HG03139 (cell line): Measurements from ENCODE around the gene TDRD1.

Source experiments
- ATAC-seq: cut with Tn5 transposase; IDR thresholded peaks from one replicate; pipeline ENCODE4 v1.9.1; 2021; ENCODE audit not compliant: unreplicated experiment

Gene TDRD1

DNA sequence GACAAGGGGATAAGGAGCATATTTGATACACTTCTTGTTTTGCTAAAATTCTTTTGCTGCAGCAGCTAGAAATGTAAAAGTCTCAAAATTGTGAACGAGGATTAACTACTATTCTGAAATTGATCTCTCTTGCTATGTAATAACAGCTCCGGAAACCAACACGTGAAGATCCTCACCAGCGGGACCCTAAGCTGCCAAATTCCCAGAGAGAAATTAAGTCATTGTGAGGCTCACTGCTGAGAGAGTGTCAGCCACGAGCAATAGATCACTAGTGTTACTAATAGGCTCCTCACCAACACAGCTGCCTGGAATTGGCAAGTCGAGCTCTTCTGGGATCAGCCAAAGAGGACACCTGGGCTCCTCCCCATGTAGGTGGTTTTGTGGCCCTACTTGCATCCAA lies 54.3 kb downstream of the TDRD1 start:
- ATAC-seq = no peak

DNA sequence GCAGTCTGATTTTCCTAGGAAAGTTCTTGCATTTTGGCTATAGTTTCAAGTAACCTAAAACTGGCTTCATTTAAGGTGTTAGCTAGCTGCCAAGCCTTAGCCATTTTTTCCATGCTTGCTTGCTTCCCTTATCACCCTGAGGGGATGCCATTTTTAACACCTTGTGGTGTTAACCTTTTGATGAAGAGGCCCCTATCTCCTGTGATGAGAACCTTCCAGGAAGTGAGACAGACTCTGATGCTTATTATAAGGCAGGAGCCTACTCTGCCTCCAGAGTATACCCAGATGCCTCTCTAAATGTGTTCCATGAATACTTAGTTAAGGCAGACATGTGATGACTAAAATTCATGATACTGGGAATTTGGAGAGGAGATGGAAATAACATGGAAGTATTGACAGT lies 55.0 kb downstream of the TDRD1 start:
- ATAC-seq = no peak

DNA sequence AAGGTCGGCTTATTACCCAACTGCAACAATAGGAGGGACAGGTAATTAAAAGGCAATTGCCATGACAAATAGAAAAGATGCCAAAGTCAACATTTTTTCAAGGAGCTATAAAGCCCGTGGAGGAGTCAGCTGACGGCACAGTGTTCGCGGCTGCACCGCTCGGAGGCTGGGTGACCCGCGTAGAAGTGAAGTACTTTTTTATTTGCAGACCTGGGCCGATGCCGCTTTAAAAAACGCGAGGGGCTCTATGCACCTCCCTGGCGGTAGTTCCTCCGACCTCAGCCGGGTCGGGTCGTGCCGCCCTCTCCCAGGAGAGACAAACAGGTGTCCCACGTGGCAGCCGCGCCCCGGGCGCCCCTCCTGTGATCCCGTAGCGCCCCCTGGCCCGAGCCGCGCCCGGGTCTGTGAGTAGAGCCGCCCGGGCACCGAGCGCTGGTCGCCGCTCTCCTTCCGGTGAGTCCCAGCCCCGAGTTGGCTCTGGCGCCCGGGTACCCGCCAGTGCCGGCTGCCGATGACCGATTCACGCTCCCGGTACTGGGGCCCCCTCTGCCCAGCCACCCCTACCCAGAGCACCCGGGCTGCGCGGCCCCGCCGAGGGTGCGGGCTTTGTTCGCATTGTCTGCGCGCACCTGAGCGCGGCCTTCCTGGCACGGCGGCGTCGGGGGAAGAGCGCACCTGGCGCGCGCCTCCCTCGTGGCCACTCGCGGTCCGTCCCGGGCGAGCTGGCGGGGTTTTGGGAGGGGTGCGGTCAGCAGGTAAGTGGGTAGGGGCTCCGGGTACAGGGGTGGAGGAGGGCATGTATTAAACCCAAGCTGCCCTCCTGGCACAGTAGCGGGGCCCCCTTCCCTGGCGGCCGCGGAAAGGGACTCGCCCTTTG lies 60.2 kb downstream of the TDRD1 start, which contains the start of gene VWA2:
Gene VWA2, plus strand, starts transcription at position 138 of the 877 bp plus-strand sequence. CDS start 9,460 bp downstream, outside the sequence.
- ATAC-seq = no peak

DNA sequence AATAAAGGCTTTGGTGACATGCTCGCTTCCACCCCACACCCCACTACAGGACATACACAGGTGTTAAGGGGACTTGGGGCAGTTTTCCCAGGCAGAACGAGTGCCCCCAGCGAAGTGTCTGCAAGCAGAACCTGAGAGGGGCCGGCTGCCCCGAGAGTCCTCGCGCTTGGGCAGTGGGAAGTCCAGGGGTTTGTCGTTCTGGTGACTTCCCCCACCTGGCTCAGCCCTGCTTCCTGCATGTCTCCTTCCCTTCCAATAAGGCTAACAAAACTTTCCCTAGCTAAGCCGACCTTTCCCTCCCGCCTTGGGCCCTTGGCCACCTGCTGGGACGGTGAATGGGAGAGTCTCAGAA lies 60.8 kb downstream of the TDRD1 start:
- ATAC-seq = no peak

DNA sequence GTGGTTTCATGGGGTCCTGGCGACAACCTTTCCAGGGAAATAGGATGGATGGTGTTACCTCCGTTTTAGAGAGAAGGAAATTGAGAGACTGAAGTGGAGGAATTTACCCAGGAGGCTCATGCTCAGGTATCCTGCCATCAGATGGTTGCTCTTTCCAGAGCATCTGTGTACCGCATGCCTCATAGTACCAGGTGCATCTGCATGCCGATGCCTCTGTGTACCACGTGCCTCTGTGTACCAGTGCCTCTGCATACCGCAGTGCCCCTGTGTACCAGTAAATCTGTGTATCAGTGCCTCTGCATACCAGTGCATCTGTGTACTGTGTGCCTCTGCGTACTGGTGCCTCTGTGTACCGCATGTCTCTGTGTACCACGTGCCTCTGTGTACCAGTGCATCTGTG lies 63.1 kb downstream of the TDRD1 start:
- no peak for ATAC-seq

DNA sequence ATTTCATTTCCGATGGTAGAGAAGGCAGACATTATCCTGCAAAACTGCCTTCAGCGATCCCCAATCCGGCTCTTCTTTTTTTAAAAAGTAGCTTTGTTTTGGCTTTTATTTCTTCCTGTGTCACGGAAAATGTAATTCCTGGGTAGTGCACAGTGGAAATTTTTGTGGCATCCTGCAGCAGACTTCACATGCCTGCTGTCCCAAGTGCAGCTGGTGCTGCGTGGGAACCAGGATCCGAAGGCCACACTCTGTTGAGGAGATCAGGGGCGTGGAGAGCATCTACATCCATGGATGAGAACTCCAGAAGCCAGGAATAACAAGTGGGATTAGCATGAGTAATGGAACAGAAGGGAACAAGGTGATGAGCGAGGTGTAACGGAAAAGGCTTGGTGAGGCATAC lies 64.5 kb downstream of the TDRD1 start:
- no peak for ATAC-seq

DNA sequence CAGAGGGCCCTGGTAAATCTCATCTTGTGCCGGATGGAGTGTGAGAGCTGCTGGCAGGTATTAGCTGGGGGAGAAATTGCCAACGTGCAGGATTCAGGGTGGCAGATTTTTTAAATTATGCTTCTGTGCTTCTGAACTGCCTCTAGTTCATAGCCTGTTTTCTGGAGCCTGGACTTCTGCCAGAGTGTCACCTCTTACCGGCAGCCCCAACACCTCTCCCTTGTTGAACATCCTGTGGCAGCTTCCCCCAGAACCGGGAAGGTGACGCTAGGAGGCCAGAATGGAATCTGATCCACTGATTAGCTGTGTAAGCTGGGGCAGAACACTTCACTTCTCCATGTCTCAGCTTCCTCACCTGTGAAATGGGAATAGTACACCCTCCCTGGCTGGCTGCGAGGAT lies 65.0 kb downstream of the TDRD1 start:
- no peak for ATAC-seq

DNA sequence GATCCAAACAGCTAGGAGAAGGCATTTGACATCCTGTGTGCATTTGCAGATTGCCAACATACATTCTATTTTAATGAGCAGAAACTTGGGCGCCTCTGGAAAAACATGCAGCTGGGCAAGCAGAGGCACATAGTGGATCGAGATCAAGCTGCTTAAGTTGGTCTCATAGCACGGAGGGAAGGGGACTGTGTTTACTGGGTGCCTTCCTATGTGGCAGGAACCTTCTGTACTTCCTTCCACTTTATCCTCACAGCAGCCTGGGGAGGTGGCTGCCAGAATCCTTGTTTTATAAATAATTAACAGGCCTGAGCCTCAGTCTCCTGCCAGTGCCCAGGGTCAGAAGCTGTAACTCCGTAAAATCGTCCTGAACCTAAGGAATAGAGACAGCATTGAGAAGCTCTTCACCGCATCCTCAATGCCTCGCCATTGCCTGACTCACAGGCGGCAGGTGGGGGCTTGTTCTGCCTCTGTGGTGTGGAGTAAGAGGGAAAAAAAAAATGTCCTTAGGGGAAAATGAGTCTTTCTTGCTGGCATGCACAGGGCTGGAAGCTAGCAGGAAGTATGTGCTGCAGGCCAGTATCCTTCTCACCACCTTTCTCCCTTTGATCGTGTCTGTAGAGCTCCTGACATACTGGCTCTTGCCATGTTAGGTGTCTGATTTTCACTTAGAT lies 66.1 kb downstream of the TDRD1 start:
- no peak for ATAC-seq

DNA sequence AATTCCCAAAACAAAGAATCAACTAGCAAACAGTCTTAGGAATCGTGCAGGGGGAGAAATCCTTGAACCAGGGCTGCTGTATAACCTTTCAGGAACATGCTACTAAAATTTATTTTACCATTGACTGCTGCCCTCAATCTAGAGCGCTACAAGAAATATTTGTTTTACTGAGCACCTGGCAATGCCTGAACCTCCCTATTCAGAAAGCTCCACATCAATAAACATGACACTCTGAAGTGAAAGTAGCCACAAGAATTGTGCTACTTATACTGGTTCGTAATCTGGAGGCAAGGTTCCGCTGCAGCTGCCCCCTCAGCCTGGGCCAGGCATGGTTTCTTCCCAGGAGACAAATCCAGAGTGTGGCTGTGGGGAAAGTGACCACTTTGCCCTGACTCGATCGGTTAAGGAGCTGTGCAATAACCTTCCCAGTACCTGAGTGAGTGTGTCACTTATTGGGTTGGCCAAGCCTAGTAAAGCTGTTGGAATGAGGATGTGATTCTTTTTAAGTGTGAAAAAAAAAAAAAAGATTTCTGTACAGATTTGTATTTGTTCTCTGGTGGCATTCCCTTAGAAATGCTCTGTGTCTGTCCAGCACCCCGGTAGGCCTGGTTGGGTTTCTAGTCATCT lies 67.6 kb downstream of the TDRD1 start:
- ATAC-seq = no peak

DNA sequence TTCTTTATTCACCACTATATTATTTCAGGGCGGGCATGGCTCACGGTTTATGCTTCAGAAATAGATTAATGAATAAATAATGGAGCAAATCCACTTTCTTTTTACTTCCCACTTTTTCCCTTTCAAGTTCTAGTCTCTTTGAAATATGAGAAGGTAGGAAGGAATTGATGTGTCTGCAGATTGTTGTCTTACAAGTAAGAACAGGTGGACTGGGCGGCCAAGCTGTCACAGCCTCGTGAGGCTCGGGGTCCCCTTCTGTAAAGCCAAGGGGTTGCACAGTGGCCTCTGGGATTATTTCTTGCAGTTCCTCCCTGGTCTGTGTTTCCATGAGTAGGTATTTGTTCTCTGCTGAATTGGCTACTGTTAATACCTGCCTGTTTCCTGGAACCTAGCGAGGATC lies 71.1 kb downstream of the TDRD1 start:
- no peak for ATAC-seq

DNA sequence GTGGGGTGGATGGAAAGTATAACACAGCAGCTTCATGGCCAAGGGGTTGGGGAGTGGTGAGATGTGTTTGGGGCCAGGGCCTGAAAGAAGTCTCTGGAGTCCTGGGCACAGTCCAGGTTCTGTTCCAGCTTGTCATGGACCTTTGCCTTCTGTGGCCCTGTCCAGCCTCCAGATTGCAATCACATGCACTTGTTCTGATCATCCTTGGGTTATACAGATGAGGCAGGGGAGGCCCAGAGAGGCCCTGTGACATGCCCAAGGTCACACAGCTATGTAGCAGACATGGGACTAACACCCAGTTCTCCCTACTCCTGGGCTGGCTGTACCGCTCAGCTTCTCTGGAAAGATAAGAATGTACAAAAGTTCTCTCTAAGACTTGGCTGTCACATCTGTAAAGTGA lies 71.6 kb downstream of the TDRD1 start:
- no peak for ATAC-seq

DNA sequence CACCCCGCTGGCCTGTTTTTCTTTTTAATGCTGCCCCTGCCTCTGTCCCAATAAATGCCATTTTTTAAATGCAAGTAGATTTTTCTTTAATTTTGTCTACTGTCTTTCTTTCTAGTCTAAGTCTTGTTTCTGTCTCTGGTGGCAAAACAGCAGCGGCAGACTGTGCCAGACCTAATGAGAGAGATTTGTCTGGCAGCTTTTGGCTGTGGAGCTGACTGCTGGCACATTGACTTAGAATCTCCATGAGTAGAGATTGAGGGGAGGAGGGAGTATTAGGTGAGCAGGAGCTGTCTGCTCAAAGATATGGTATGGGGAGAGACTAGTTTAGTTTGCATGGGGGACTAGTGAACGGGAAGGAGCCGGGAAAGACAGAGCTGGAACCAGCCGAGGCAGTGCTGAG lies 72.9 kb downstream of the TDRD1 start:
- ATAC-seq = no peak

DNA sequence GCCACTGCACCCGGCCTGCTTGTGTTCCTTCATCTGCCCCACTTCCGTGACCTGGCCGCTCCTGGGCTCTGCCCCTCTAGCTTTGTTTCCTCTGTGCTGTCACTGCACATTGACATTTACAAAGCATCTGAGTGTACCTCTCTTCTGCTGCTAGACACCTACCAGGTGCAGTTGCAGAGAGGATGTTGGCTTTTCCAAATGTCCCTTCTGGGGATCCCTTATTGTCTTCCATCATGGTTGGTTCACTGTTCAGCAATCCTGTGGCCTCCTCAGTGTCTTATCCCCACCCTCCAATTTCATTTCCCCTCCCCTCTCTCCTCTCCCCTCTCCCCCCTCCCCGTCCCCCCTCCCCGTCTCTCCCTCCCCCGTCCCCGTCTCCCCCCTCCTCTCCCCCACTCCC lies 73.7 kb downstream of the TDRD1 start:
- no peak for ATAC-seq

DNA sequence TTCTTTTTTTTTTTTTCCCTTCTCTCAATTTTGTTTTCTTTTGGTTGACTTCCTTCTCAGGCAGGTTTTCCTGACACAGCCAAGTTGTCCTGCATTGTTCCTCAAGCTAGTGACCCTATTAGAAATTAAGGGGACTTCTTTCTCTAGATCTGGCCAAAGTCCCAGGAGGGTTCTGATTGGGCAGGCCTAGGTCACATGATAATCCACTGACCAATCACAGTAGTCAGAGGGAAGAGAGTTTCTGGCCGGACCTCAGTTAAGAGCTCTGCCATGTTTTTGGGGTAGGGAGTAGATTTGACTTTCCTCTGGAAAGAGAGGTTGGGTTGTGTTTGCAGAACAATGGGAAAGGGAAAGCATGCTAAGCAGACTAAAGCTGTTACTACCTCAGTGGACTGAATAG lies 76.1 kb downstream of the TDRD1 start:
- ATAC-seq = no peak

DNA sequence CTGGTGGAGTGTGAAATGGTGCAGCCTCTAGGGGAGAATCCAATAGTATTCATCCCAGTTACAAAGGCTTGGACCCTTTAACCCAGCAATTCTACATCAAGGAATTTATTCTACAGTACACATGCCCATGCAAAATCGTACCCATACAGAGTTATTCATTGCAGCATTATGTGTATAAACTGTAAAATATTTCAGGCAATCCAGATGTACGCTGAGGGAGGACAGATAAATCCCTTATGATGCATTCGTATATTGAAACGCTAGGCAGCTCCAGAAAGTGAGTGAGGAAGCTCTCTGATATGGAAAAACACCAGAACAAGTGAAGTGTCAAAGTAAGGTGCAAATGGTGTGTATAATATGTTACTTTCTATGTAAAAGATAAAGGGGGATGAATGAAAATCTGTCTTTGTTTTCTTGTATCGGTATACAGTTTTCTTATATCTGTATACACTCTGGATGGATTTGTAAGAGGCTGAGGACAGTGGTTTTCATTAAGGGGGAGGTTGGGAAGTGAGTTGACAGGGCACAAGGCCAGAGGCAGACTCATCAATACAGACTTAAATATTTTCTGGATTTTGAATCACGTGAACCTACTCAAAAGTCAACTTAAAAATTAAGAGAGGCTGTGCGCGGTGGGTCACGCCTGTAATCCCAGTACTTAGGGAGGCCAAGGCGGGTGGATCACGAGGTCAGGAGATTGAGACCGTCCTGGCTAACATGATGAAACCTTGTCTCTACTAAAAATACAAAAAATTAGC lies 77.0 kb downstream of the TDRD1 start:
- ATAC-seq = no peak

DNA sequence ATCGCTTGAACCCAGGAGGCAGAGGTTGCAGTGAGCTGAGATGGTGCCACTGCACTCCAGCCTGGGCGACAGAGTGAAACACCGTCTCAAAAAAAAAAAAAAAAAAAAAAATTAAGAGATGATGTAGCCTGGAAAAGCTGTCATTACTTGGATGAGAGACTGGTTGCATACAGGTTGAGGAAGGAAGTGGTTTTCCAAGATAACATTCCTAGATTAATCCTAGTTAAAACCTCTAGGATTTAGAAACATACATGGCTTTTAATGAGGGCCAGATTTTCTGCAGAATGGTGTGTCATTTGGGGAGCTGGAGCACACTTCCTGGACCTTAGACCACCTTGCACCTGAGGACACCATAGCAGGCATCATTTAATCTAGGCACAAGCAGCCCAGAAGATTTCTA lies 77.7 kb downstream of the TDRD1 start:
- ATAC-seq = no peak

DNA sequence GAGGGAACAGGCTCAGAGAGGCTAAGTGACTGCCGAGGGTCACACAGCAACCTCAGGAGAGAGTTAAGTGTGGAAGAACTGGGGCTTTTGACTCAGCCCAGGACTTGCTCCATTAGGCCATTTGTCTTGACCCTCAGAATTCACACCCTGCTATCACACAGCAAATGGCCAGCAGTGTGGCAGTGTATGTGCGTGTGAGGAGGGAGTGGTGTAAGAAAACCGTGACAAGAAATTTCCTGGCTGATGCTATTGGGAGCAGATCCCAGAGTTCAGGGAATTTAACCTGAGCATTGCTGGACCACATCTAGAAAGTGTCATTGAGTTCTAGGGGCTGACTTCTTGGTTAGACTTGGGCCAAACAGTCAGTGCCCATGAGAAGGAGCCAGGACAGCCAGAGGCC lies 78.3 kb downstream of the TDRD1 start:
- ATAC-seq = no peak

DNA sequence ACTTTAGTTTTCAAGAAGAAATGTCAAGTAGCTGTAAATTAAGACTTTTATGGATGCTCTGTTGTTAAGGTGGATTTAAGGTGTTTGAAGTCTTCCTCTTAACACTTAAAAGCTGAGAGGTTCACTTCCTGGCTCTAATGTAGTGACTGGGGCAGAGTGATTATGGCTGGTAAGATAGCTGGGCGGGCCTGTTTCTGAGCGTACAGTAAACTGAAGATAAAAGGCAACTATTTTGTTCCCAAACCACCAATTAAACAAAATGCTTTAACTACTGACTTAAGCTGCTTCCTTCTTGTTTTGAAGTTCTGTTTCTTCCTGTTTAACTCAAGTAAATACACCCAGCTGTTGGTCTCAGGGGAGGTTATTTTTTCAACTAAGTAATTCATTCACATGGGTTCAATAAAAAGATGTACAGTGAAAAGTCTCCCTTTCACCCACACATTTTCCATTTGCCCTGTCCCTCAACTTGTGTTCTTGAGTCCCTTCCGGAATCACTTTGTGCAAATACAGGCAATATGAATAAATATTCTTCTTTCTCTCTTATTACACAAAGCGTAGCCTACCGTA lies 79.2 kb downstream of the TDRD1 start:
- ATAC-seq = no peak

DNA sequence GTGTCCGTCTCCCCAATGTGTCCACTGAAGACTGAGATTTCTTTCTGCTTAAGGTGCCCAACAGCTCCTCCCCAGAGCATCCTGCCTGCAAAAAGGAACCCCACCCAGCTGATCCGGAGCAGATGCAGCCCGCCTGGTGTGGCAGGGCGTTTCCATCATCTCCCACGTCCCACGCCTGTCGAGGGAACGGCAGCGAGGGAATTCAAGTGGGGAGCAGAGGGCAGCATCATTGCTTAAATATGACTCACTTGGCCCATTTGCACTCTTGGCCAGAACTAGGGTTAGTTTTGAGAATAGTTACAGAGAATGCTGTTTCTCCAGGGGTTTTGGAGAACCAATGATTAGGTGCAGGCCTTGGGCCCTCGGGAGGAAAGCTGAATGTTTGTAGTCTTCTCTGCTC lies 80.7 kb downstream of the TDRD1 start:
- ATAC-seq = no peak

DNA sequence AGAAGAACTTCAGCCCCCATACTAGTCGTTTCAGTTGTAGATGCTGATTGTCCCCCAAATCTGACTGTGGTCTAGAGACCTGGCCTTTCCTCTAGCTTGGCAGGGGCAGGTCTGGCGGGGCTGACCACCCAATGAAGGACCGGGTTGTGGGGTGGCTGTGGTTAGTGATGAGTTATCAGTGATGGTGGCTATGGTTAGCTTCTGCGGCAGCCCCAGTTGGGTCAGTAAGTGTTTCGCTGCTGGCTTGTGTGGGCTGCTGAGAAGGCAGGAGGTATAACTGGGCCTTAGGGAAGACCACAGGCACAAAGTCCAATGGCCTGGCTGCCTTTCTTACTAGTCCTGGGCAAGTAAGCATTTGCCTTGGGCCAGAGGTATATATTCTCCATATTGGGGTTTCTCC lies 81.2 kb downstream of the TDRD1 start:
- ATAC-seq = no peak

DNA sequence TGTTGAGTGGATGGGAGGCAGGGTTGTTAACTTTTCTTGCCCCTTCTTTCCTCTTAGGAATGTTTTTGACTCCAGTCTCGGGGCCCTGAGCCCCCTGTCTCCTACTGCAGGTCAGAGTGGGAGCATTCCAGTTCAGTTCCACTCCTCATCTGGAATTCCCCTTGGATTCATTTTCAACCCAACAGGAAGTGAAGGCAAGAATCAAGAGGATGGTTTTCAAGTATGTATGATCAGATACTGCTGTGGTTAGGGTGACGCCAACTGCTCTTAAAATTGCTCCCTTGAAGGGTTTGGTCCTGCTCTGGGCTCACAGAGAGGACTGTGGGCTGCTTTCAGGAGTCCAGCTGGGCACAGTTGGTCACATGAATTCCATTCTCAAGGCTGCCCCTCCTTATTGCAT lies 81.9 kb downstream of the TDRD1 start:
- ATAC-seq = no peak
